Ascending aorta (tissue), 2 donors: ENCODE results near the gene CYB561A3. TPM values are rescaled to one million over a fixed set of nuclear protein-coding genes. Genes with fewer than 3 reads are reported as not detected.

Experiments
- DNase-seq, 2 donors: peaks; one replicate each; pipeline ENCODE4 v3.0.0-alpha.2; 2019; ENCODE audit warnings: low spot score in 2 of 2
- H3K27ac ChIP-seq, 2 donors: fragments of 200-600 bp; sonication (generic); one replicate each; pipeline ENCODE4 v1.5.1; 2016 to 2017; ENCODE audit warnings: mild to moderate bottlenecking in 1 of 2
- H3K27me3 ChIP-seq: fragments of 200-600 bp; sonication (generic); one replicate; pipeline ENCODE4 v1.5.1; 2017
- H3K36me3 ChIP-seq, 2 donors: fragments of 200-600 bp; sonication (generic); one replicate each; pipeline ENCODE4 v1.5.1; 2016
- H3K4me1 ChIP-seq, 2 donors: fragments of 200-600 bp; sonication (generic); one replicate each; pipeline ENCODE4 v1.5.1; 2016 to 2017; ENCODE audit warnings: mild to moderate bottlenecking in 1 of 2
- H3K4me3 ChIP-seq, 2 donors: fragments of 200-600 bp; sonication (generic); one replicate each; pipeline ENCODE4 v1.5.1; 2016 to 2017; ENCODE audit warnings: mild to moderate bottlenecking in 1 of 2
- H3K9me3 ChIP-seq, 2 donors: fragments of 200-600 bp; sonication (generic); one replicate each; pipeline ENCODE4 v1.5.1; 2016
- CTCF ChIP-seq, 3 experiments: fragments of 200-600 bp in 2 of 3; fragments of 450-650 bp in 1 of 3; sonication (generic) in 2 of 3; IDR thresholded peaks; one replicate each; pipeline ENCODE4 v1.5.1; 2016 to 2019; ENCODE audit warnings: antibody characterized with exemption in 3 of 3, mild to moderate bottlenecking in 1 of 3, moderate library complexity in 1 of 3
- intact Hi-C: fragments of 100-400 bp; cut with DNase I; formaldehyde crosslinking; loops from one replicate; pipeline ENCODE4 v1.15.1; 2023
- total RNA-seq: library from RNA; depleted of rRNA; stranded (reverse); fragments of >200 nt; gene quantifications from one replicate; pipeline ENCODE4 v1.1.0, GENCODE V29; 2016

The CYB561A3 gene
- total RNA-seq, 1 donor from 2014 or later, result 215 TPM

GRCh38 chr11:61302550-61302949 is 59.1 kb downstream of the CYB561A3 start:
- DNase-seq, result no peak
- peaks cover 64 to 84% of the 10 kb centered on the region in 2 donors for H3K36me3 ChIP-seq
- H3K4me1 ChIP-seq, result peaks cover 0 to 9% of the 10 kb centered on the region in 2 donors
- intact Hi-C loops, result no loop called here
- H3K27me3 ChIP-seq, result no peaks in the 10 kb centered on the region
- TF ChIP-seq CTCF (IDR thresholded peaks at IDR 0.05), result no peak
- no peak overlapping the region for H3K27ac ChIP-seq
- H3K9me3 ChIP-seq, result no peaks in the 10 kb centered on the region
- no peak overlapping the region for H3K4me3 ChIP-seq

Other genes starting within 250 kb of the CYB561A3 start
- gene VPS37C, start 200.5 kb downstream of the CYB561A3 start, total RNA-seq, result 25.8 TPM
- gene PGA3, start 158.4 kb downstream of the CYB561A3 start, total RNA-seq, result 26.8 TPM
- 75.7 TPM for gene PGA4, start 139.5 kb downstream of the CYB561A3 start, total RNA-seq
- gene PGA5, start 120.7 kb downstream of the CYB561A3 start, total RNA-seq, result 2.0 TPM
- gene VWCE, start 66.6 kb downstream of the CYB561A3 start, total RNA-seq, result 19.2 TPM
- gene DDB1, start 28.8 kb downstream of the CYB561A3 start, total RNA-seq, result 130 TPM
- 7.3 TPM for gene TKFC, start 28.7 kb downstream of the CYB561A3 start, total RNA-seq
- 44.9 TPM for gene TMEM138, start 492 bp upstream of the CYB561A3 start, total RNA-seq
- gene TMEM216, start 30.7 kb upstream of the CYB561A3 start, total RNA-seq, result 64.9 TPM
- 22.9 TPM for gene CPSF7, start 68.1 kb upstream of the CYB561A3 start, total RNA-seq
- gene SDHAF2, start 68.2 kb upstream of the CYB561A3 start, total RNA-seq, result 13.6 TPM
- 0.85 TPM for gene LRRC10B, start 146.9 kb upstream of the CYB561A3 start, total RNA-seq
- gene SYT7, start 219.2 kb upstream of the CYB561A3 start, total RNA-seq, result 1.8 TPM